ENCODE data around the gene CCL20. TPM values are rescaled to one million over a fixed set of nuclear protein-coding genes. Genes with fewer than 3 reads are reported as not detected.

Gene CCL20
- total and polyA plus RNA-seq, 2 of the 13 experiments (the other 11 are each of a cell fraction or from before 2014, with no cell fraction given): 223 to 903 TPM

DNA sequence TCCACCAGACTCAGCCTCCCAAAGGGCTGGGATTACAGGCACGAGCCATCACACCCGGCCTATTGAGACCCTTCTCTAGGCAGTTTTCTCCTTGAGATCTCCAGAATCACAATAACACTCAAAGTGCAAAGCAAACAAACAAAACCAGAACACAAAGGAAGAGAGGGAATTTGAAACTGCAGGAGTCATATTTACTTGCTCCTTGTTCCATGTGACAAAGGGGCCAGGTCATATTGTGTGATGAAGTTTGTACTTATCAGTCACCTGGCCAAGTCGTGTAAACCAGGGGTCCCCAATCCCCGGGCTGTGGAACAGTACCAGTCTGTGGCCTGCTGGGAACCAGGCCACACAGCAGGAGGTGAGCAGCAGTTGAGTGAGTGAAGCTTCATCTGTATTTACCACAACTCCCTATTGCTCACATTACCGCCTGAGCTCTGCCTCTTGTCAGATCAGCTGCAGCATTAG lies 41.4 kb upstream of the CCL20 start (continued):
- TF ChIP-seq, protein P1, sequence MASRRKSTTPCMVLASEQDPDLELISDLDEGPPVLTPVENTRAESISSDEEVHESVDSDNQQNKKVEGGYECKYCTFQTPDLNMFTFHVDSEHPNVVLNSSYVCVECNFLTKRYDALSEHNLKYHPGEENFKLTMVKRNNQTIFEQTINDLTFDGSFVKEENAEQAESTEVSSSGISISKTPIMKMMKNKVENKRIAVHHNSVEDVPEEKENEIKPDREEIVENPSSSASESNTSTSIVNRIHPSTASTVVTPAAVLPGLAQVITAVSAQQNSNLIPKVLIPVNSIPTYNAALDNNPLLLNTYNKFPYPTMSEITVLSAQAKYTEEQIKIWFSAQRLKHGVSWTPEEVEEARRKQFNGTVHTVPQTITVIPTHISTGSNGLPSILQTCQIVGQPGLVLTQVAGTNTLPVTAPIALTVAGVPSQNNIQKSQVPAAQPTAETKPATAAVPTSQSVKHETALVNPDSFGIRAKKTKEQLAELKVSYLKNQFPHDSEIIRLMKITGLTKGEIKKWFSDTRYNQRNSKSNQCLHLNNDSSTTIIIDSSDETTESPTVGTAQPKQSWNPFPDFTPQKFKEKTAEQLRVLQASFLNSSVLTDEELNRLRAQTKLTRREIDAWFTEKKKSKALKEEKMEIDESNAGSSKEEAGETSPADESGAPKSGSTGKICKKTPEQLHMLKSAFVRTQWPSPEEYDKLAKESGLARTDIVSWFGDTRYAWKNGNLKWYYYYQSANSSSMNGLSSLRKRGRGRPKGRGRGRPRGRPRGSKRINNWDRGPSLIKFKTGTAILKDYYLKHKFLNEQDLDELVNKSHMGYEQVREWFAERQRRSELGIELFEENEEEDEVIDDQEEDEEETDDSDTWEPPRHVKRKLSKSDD (CRISPR knock-in tag; IDR thresholded peaks at IDR 0.05; ENCODE audit: low read depth): no peak
- TF ChIP-seq, protein P2, sequence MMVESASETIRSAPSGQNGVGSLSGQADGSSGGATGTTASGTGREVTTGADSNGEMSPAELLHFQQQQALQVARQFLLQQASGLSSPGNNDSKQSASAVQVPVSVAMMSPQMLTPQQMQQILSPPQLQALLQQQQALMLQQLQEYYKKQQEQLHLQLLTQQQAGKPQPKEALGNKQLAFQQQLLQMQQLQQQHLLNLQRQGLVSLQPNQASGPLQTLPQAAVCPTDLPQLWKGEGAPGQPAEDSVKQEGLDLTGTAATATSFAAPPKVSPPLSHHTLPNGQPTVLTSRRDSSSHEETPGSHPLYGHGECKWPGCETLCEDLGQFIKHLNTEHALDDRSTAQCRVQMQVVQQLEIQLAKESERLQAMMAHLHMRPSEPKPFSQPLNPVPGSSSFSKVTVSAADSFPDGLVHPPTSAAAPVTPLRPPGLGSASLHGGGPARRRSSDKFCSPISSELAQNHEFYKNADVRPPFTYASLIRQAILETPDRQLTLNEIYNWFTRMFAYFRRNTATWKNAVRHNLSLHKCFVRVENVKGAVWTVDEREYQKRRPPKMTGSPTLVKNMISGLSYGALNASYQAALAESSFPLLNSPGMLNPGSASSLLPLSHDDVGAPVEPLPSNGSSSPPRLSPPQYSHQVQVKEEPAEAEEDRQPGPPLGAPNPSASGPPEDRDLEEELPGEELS (CRISPR knock-in tag; IDR thresholded peaks at IDR 0.05): peak; percentile 54
- TF ChIP-seq ZNF782 (CRISPR knock-in tag; IDR thresholded peaks at IDR 0.05; ENCODE audit: borderline replicate concordance) (no peak), CEBPG (CRISPR knock-in tag; IDR thresholded peaks at IDR 0.05) (peak; percentile 5; the same call in 1 of the 2 replicates), AGO2 (optimal IDR thresholded peaks at IDR 0.05; ENCODE audit: low read depth, low read length) (no peak), RCOR2 (CRISPR knock-in tag; IDR thresholded peaks at IDR 0.05) (0 out of 2 replicates have a peak, but pooled peaks have one; percentile 13), ZNF747 (CRISPR knock-in tag; IDR thresholded peaks at IDR 0.05; ENCODE audit: borderline replicate concordance) (no peak), SOX5 (CRISPR knock-in tag; IDR thresholded peaks at IDR 0.05; ENCODE audit: borderline replicate concordance) (peak; percentile 96), ZNF354B (CRISPR knock-in tag; IDR thresholded peaks at IDR 0.05) (no peak)
- TF ChIP-seq, protein P3, sequence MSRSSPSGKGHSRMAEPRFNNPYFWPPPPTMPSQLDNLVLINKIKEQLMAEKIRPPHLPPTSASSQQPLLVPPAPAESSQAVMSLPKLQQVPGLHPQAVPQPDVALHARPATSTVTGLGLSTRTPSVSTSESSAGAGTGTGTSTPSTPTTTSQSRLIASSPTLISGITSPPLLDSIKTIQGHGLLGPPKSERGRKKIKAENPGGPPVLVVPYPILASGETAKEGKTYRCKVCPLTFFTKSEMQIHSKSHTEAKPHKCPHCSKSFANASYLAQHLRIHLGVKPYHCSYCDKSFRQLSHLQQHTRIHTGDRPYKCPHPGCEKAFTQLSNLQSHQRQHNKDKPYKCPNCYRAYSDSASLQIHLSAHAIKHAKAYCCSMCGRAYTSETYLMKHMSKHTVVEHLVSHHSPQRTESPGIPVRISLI (CRISPR knock-in tag; IDR thresholded peaks at IDR 0.05; ENCODE audit: borderline replicate concordance): peak; percentile 24; the same call in 1 of the 2 replicates
- TF ChIP-seq, protein P4, sequence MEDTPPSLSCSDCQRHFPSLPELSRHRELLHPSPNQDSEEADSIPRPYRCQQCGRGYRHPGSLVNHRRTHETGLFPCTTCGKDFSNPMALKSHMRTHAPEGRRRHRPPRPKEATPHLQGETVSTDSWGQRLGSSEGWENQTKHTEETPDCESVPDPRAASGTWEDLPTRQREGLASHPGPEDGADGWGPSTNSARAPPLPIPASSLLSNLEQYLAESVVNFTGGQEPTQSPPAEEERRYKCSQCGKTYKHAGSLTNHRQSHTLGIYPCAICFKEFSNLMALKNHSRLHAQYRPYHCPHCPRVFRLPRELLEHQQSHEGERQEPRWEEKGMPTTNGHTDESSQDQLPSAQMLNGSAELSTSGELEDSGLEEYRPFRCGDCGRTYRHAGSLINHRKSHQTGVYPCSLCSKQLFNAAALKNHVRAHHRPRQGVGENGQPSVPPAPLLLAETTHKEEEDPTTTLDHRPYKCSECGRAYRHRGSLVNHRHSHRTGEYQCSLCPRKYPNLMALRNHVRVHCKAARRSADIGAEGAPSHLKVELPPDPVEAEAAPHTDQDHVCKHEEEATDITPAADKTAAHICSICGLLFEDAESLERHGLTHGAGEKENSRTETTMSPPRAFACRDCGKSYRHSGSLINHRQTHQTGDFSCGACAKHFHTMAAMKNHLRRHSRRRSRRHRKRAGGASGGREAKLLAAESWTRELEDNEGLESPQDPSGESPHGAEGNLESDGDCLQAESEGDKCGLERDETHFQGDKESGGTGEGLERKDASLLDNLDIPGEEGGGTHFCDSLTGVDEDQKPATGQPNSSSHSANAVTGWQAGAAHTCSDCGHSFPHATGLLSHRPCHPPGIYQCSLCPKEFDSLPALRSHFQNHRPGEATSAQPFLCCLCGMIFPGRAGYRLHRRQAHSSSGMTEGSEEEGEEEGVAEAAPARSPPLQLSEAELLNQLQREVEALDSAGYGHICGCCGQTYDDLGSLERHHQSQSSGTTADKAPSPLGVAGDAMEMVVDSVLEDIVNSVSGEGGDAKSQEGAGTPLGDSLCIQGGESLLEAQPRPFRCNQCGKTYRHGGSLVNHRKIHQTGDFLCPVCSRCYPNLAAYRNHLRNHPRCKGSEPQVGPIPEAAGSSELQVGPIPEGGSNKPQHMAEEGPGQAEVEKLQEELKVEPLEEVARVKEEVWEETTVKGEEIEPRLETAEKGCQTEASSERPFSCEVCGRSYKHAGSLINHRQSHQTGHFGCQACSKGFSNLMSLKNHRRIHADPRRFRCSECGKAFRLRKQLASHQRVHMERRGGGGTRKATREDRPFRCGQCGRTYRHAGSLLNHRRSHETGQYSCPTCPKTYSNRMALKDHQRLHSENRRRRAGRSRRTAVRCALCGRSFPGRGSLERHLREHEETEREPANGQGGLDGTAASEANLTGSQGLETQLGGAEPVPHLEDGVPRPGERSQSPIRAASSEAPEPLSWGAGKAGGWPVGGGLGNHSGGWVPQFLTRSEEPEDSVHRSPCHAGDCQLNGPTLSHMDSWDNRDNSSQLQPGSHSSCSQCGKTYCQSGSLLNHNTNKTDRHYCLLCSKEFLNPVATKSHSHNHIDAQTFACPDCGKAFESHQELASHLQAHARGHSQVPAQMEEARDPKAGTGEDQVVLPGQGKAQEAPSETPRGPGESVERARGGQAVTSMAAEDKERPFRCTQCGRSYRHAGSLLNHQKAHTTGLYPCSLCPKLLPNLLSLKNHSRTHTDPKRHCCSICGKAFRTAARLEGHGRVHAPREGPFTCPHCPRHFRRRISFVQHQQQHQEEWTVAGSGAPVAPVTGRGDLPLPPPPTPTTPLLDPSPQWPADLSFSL (CRISPR knock-in tag; IDR thresholded peaks at IDR 0.05): no peak
- TF ChIP-seq, protein P5, sequence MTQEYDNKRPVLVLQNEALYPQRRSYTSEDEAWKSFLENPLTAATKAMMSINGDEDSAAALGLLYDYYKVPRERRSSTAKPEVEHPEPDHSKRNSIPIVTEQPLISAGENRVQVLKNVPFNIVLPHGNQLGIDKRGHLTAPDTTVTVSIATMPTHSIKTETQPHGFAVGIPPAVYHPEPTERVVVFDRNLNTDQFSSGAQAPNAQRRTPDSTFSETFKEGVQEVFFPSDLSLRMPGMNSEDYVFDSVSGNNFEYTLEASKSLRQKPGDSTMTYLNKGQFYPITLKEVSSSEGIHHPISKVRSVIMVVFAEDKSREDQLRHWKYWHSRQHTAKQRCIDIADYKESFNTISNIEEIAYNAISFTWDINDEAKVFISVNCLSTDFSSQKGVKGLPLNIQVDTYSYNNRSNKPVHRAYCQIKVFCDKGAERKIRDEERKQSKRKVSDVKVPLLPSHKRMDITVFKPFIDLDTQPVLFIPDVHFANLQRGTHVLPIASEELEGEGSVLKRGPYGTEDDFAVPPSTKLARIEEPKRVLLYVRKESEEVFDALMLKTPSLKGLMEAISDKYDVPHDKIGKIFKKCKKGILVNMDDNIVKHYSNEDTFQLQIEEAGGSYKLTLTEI (CRISPR knock-in tag; conservative IDR thresholded peaks at IDR 0.05): no peak
- TF ChIP-seq, protein P6, sequence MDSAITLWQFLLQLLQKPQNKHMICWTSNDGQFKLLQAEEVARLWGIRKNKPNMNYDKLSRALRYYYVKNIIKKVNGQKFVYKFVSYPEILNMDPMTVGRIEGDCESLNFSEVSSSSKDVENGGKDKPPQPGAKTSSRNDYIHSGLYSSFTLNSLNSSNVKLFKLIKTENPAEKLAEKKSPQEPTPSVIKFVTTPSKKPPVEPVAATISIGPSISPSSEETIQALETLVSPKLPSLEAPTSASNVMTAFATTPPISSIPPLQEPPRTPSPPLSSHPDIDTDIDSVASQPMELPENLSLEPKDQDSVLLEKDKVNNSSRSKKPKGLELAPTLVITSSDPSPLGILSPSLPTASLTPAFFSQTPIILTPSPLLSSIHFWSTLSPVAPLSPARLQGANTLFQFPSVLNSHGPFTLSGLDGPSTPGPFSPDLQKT (CRISPR knock-in tag; IDR thresholded peaks at IDR 0.05; ENCODE audit: borderline replicate concordance): no peak
